ENCODE results near the gene MRPS34.

DNA sequence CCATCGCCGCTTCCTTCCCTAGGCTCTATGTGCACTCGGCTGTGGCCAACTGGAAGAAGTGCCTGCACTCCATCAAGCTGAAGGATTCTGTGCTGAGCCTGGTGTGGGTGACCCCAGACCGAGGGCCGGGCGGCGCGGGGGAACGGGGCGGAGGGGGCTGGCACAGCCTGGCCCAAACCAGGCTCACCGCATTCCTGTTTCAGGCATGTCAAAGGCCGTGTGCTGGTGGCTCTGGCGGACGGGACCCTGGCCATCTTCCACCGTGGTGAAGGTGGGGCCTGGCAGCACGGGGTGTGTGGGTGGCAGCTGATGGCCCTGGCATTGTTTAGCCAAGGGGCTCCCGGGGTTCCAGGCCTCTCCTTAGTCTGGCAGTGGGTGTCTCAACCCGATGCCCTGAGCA is 6.2 kb downstream of the MRPS34 start:
- no peak for TF ChIP-seq POLR2A (IDR thresholded peaks at IDR 0.05)
- TF ChIP-seq, protein P1, sequence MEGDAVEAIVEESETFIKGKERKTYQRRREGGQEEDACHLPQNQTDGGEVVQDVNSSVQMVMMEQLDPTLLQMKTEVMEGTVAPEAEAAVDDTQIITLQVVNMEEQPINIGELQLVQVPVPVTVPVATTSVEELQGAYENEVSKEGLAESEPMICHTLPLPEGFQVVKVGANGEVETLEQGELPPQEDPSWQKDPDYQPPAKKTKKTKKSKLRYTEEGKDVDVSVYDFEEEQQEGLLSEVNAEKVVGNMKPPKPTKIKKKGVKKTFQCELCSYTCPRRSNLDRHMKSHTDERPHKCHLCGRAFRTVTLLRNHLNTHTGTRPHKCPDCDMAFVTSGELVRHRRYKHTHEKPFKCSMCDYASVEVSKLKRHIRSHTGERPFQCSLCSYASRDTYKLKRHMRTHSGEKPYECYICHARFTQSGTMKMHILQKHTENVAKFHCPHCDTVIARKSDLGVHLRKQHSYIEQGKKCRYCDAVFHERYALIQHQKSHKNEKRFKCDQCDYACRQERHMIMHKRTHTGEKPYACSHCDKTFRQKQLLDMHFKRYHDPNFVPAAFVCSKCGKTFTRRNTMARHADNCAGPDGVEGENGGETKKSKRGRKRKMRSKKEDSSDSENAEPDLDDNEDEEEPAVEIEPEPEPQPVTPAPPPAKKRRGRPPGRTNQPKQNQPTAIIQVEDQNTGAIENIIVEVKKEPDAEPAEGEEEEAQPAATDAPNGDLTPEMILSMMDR (IDR thresholded peaks at IDR 0.05 in 4 of 5, conservative IDR thresholded peaks at IDR 0.05 in 1 of 5) = no peak

All from gastrocnemius medialis (tissue), 4 donors.